CD4-positive, alpha-beta T cell treated with Interferon gamma for 1 hour (primary cell): ENCODE data around the gene RAB42.
"Not testable (repeated sequence)": the region's sequence is repeated elsewhere in the genome, so short reads cannot be mapped to it uniquely, and the experiment has no call there.

Experiments
- DNase-seq: peaks from one replicate; pipeline ENCODE4 v3.0.0-alpha.2; 2020

The RAB42 gene

DNA sequence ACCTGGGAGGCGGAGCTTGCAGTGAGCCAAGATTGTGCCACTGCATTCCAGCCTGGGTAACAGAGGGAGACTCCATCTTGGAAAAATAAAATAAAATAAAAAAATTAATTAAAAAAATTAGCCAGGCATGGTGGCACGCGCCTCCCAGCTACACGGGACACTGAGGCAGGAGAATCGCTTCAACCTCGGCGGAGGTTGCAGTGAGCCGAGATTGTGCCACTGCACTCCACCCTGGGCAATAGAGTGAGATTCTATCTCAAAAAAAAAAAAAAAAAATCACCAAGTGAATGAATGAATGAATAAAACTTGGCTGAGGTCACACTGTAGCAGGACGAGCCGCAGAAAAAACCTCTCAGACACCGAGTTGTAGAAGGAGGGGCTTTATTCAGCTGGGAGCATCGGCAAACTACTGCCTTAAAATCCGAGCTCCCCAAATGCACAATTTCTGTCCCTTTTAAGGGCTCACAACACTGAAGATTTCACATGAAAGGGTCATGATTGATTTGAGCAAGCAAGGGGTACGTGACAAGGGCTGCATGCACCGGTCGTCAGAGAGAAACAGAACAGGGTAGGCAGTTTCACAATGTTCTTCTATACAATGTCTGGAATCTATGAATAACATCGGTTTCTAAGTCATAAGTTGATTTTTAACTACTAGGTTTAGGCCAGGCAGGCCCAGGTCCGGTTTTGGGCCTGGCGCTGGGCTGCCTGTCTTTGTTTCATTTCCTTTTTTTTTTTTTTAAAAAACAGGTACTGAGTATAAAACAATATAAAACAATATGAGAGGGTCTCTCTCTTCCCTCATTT lies 5.3 kb upstream of the RAB42 start:
- not testable (repeated sequence) for DNase-seq

DNA sequence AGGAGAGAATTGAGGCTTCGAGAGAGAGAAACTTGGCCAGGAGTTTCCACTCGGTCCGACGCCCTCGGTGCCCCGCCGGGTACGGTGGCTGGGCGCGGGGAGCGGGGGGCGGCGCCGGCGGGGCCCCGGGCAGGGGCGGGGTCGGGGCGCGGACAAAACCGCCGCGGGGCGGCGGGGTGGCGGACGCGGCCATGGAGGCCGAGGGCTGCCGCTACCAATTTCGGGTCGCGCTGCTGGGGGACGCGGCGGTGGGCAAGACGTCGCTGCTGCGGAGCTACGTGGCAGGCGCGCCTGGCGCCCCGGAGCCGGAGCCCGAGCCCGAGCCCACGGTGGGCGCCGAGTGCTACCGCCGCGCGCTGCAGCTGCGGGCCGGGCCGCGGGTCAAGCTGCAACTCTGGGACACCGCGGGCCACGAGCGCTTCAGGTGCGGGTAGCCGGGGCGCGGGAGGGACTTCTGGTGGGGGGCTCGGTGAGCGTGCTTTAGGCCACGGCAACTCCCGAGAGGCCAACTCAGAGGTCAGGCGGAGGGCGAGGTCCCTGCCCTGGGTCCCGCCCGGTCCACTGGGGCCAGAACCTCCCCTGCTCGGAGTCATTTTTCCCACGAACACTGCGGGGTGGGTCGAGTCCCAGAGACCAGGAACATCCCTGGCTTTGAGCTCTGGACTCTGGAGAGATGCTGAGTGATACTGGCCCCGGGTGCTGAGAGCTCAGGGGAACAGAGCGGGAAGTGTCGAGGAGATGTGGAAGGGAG lies 431 bp downstream of the RAB42 start:
- DNase-seq, result no peak

DNA sequence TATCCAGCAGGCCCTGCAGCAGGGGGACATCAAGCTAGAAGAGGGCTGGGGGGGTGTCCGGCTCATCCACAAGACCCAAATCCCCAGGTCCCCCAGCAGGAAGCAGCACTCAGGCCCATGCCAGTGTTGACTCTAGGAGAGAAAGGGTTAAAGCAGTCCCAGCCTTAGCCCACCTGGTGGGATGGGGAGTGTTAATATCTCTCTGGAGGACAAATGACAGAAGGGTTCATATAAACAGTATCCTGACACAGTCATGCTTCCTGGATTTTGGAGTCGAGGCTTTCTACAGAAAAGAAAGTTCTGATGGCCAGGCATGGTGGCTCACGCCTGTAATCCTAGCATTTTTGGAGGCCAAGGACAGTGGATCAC lies 1.9 kb downstream of the RAB42 start:
- DNase-seq, result not testable (repeated sequence)

DNA sequence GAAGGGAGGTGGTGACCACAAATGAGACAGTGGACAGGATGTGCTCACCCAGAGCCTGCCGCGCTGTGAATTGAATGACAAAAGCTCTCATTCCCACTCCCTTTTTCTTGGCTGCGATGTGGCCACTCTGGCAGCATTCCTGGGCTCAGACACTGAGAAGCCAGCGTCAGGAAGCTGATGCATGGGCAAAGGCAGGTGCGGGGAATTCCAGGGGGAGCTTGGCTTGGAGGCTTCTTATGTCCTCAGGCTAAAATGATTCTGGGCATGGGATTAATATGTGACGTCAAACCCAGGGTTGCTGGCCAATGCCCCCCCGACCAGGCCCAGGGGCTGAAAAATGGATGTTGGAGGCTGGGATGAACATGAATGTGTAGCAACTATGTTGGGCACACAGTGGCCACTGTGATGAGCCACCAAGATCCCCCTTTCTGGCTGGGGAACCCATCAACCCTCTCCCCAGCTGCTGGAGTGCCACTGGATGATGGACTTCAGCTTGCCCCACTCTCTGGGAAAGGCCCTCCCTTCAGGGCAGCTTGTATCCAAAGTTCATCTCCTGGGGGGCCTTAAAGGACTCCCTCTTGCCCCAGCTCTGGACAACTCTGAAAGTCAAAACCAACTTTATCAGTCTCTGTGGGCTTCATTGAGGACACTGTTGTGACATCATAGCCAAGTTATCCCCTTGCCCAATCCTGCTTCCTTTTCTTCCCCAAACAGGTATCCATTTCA lies 2.8 kb downstream of the RAB42 start:
- not testable (repeated sequence) for DNase-seq

DNA sequence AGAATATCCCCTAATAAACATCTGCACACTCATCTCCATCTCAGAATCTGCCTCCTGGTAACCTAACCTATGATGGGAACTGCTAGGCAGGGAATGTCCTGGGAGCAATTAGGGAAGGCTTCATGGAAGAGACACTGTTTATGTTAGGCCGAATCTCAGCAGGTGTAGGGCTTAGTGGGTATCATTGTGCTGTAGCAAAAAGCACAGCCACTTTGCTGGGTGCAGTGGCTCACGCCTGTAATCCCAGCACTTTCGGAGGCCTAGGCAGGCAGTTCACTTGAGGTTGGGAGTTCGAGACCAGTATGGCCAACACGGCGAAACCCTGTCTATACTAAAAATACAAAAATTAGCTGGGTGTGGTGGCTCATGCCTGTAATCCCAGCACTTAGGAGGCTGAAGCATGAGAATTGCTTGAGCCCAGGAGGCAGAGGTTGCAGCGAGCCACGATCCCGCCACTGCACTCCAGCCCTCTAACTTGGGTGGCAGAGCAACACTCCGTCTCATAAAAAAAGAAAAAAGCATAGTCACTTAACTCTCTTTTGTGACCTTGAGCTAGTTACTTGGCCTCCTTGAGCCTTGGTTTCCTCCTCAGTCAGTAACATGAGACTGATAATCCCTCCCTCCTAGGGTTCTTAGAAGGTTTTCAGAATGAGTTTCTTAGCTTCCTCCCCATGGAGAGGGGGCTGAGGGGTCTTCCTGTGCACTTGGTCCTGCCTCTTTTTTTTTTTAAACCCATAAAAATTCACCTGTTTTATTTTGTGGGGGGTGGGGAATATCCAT lies 3.5 kb downstream of the RAB42 start:
- DNase-seq, result no peak

DNA sequence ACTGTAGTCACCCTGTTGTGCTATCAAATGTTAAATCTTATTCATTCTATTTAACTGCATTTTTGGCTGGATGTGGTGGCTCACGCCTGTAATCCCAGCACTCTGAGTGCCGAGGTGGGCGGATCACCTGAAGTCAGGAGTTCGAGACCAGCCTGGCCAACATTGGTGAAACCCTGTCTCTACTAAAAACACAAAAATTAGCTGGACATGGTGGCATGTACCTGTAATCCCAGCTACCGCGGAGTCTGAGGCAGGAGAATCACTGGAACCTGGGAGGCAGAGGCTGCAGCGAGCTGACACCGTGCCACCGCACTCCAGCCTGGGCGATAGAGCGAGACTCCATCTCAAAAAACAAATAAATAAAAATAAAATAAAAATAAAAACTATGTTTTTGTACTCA lies 4.2 kb downstream of the RAB42 start:
- not testable (repeated sequence) for DNase-seq

DNA sequence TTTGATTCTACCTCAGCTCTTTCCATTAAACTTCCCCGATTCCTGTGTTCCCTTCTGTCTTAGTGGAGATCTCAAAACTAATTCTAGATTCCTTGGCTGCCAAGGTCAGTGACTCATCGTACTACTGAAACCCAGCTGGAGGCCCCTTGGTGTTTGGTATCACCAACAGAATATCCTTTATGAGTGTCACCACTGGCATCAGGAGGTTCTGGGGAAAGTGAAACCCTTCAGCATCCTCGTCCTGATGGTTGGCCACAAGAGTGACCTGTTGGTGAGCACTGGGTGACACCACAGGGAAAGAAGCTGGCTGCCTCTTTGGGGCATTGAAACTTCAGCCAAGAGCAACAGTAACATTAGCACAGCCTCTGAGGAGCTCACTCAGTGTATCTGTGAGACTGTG lies 9.6 kb downstream of the RAB42 start:
- no peak for DNase-seq

DNA sequence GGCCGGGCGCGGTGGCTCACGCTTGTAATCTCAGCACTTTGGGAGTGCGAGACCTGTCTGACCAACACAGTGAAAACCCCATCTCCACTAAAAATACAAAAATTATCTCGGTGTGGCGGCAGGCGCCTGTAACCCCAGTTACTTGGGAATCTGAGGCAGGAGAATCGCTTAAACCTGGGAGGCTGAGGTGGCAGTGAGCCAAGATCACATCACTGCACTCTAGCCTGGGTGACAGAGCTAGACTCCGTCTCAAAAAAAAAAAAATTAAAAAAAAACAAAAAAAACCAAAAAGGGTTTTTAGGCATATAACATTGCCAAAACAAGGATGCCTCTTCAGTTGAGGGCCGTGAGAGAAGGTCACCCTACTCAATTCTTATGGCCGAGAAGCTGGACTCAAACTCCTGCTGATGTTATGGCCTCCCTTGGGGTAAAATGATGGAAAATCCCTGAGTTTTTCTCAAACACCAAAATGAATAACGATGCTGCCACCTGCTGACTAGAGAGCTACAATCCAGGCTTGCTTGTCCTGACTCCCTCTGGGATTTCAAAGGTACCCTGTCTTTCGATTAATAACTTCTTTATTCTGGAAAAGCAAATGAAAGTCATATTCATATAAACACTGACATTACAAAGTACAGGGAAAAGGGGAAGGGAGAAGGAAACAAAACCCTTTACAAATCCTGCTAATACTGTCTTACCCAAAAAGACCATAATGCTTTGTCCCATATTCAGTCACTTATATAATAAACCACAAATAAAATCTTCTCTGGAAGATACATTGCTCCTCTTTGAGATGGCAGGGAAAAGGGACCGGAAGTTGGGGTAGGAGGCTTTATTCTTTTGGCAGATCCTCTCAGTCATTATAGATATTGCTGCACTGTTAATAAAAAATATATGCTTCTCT lies 10.7 kb downstream of the RAB42 start:
- DNase-seq, result peak; percentile 8

DNA sequence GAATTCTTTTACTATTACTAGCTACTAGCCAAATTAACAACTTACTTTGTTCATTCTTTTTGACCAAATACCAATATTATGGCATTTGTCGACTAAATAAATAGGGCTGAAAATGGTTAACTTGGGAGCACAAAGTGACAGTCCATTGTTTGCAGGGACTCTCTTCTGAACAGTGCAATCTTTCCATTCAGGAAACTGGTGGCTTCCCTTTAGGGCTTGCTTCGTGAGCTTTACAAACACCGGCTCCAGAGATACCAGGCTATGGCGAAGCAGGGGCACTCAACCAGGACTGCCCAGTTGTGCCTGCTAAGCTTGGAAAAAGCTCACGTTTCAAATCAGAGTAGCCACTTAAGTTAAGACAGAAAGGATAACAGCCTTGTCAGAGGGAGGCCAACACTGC lies 12.3 kb downstream of the RAB42 start:
- DNase-seq, result no peak

DNA sequence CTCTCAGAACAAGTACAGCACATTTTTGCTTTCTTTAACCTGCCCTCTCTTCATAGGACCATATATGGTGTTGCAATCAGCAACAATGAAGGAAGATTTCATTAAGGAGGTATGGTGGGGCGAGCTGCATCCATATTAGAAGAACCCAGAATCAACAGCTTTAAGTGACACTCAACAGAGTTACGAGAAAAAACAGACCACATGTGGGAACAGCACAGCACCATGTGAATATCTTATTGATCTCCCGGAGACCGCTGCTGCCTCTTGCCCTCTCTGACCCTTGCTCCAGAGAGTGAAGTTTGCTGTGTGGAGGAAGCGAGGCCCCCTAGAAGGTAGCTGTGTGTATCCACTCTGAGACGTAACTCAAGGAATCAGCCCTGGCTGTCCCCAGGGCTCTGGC lies 12.9 kb downstream of the RAB42 start:
- DNase-seq, result no peak

DNA sequence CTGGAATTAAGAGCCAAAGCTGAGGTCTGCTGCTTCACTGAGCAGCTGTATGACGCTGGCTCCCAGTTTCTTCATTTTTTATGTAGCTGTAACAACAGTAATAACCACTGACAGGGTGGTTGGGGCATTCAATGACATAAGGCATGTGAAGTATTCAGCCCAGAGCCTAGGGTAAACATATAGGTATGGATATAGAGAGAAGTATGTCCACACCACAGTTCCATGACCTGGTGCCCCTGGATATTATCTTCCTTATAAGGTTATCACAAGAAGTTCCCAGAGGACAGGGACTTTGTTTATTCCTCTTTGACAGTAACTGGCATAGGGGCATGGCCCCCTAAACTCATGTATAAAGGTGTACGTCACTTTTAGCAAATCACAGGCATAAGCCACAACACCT lies 14.7 kb downstream of the RAB42 start:
- no peak for DNase-seq

DNA sequence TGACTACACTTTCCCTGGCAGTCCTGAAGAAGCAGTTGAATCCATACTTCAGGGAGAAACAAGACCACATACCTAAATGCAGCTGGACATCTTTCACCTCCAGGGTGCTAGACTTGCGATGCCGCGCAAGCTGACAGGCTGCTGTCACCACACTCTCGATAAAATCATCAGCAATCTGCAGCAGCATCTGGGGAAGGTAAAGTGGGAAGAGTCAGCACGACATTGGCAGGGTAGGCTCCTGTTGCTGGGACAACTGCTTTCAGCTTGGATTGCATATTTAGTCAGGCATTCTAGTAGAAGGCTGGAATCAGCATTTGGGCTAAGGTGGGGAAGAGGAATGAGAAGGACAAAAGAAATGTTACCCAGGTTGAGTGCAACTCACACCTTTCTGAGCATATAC lies 21.1 kb downstream of the RAB42 start:
- no peak for DNase-seq

DNA sequence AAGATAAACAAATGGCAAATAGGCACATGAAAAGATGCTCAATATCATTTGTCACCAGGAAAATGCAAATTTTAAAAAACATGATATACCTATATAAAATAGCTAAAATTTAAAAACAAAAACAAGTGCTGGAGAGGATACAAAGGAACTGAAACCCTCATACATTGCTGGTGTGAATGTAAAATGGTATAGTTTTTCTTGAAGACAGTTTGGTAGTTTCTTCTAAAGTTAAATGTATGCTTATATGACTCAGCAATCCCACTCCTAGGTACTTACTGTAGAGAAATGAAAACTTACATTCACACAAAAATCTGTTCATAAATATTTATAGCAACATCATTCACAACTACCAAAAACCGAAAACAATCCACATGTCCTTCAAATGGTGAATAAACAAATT lies 39.6 kb downstream of the RAB42 start:
- DNase-seq, result no peak

DNA sequence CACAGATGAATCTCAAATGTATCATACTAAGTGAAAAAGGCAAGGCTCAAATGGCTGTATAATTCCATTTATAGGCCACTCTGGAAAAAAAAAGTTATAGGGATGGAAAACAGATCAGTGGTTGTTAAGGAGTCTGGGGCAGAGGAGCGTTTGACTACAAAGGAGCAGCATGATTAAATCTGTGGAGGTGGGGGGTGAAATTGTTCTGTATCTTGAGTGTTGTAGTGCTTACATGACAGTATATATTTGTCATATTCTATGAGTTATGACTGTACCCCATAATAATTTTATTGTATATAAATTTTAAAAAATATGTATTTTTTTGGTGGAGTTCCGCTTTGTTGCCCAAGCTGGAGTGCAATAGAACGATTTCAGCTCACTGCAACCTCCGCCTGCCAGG lies 40.5 kb downstream of the RAB42 start:
- DNase-seq, result no peak

DNA sequence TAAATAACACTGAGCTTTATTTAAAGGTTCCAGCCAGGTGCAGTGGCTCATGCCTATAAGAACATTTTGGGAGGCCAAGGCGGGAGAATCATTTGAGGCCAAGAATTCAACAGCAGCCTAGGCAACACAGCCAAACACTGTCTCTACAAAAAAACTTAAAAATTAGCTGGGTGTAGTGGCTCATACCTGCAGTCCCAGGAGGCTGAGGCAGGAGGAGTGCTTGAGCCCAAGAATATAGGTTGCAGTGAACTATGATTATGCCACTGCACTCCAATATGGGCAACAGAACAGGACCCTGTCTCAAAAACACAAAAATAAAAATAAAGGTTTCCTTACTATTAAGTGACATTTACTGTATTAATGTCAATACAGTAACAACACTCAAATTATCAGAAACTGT lies 48.7 kb downstream of the RAB42 start:
- peak; percentile 33 for DNase-seq

DNA sequence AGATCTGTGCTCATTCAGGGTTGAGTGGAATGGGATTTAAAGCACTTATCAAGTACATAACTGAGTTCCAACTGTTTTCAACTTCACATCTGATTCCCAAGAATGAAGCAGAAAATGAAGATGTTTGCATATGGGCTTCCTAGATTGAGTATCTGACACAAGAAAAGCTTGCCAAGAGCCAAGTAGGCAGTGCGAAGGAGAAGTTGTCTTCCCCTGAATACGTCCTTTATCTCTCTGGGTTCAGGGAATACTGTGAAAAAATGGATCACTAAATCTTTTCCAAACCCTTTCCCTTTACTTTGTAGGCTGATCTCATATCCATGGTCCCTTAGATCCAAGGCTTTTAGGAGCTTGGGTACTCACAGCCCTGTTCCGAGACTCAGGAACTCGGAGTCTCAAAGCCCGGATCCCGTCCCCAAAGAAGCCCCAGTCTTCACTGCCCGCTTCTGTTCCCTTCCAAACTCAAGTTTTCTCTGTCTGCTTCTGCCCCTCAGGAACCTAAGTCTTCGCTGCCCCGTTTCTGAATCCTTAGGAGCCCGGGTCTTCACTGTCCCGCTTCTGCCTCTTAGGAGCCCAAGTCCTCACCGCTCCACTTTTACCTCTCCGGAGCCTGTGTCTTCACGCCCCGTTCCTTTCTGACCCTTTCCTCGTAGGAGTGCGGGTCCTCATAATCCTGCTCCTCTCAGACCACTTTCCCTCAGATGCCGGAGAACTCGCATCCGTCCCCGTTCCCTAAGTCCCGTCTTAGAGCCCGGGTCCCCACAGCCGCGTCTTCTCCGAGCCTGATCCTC lies 50.2 kb downstream of the RAB42 start:
- no peak for DNase-seq

DNA sequence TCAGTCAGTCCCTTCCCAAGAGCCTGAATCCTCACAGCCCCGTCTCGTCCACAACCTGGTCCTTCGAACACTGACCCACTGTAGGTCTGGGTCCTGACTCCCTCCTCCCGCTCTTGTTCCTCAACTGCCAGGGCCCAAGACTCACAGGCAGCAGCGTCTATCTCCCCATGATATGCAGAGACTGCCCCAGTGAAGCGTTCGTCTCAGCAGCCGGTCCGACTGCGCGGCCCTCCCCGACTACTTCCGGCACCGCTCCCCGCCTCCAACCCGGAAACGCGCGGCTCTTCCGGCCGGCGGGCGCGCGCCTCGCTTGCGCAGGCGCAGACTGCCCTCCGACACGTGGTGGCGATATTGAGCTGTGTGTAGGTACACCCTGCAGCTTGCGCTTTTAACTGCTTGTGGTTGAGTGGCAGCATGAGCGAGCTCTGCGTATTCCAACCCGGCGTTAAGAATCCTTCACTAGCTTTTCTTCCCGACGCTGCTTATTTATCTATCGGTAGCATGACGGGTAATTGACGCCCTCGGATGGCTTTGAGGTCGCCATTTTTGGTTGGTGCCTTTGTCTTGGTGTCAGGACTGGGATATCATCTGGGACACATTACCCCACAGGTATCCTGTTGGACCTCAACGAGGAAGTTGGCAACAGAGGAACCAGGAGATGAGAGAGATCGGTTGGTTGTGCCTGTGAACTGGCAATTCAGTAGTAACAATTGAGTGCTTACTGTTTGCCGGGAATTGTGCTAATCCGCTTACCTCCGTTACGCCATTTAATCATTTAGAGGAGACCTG lies 51.0 kb downstream of the RAB42 start, which contains the start of gene TAF12:
Gene TAF12 (minus strand): TSS at position 221 of the 789 bp plus-strand sequence. CDS start 20,986 bp downstream, outside the sequence.
- DNase-seq, result peak; percentile 96

DNA sequence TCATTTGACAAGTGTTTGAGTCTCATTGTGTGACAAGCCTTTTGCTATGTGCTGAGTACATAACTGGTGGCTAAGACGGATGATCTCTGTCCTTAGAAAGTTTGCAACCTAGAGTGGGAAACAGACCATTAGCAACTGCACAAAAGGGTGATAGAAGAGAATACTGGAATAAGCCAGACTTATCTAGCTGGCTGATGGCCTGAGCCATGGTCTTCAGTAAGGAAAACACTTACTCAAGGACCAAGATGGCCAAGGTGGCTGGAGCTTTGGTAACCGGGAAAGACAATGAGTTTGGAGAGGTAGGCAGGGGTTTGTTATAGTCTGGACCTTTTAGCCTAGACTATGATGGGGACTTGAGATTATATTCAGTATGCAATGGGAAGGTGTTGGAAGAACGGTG lies 52.4 kb downstream of the RAB42 start:
- DNase-seq, result no peak
